WTC11 (cell line): ENCODE results near the gene ADGRG7.

ENCODE experiments used
- CTCF ChIP-seq: fragments of 200-600 bp; IDR thresholded peaks from 2 replicates; pipeline ENCODE4 v1.8.0; 2022; ENCODE audit warnings: antibody characterized with exemption
- GABPB1 ChIP-seq: sonication (generic); formaldehyde crosslinking; IDR thresholded peaks from 2 replicates; pipeline ENCODE4 v1.8.1; 2023; ENCODE audit warnings: mild to moderate bottlenecking, missing genetic modification reagents
- NFATC4 ChIP-seq: fragments of 250-450 bp; sonication (Bioruptor Pico); IDR thresholded peaks from 2 replicates; pipeline ENCODE4 v1.9.0; 2021; ENCODE audit warnings: mild to moderate bottlenecking
- PREB ChIP-seq: sonication (generic); formaldehyde crosslinking; IDR thresholded peaks from 2 replicates; pipeline ENCODE4 v1.8.1; 2022; ENCODE audit warnings: mild to moderate bottlenecking, missing genetic modification reagents, moderate library complexity, borderline replicate concordance
- USF2 ChIP-seq: sonication (generic); formaldehyde crosslinking; IDR thresholded peaks from 2 replicates; pipeline ENCODE4 v1.8.1; 2023; ENCODE audit warnings: mild to moderate bottlenecking, missing genetic modification reagents, moderate library complexity
- ZNF232 ChIP-seq: sonication (generic); formaldehyde crosslinking; IDR thresholded peaks from 2 replicates; pipeline ENCODE4 v1.8.0; 2022; ENCODE audit warnings: mild to moderate bottlenecking, missing genetic modification reagents

GRCh38 chr3:100615684-100616083, 6.3 kb downstream of the ADGRG7 start:
- TF ChIP-seq CTCF (no peak), USF2 (CRISPR knock-in tag) (no peak), GABPB1 (CRISPR knock-in tag) (no peak), ZNF232 (CRISPR knock-in tag) (no peak), PREB (no peak), NFATC4 (CRISPR knock-in tag) (no peak)
